NOMO-1 (cell line): ENCODE results near the gene PNKP.
A peak's percentile ranks its signal among the peaks of the same experiment; 100 is the strongest.

Experiments used
- DNase-seq, 2 experiments: peaks; one replicate each; lab custom pipeline; 2025; ENCODE audit not compliant: unreplicated experiment in 2 of 2; lab: John Stamatoyannopoulos, UW

PNKP gene

DNA sequence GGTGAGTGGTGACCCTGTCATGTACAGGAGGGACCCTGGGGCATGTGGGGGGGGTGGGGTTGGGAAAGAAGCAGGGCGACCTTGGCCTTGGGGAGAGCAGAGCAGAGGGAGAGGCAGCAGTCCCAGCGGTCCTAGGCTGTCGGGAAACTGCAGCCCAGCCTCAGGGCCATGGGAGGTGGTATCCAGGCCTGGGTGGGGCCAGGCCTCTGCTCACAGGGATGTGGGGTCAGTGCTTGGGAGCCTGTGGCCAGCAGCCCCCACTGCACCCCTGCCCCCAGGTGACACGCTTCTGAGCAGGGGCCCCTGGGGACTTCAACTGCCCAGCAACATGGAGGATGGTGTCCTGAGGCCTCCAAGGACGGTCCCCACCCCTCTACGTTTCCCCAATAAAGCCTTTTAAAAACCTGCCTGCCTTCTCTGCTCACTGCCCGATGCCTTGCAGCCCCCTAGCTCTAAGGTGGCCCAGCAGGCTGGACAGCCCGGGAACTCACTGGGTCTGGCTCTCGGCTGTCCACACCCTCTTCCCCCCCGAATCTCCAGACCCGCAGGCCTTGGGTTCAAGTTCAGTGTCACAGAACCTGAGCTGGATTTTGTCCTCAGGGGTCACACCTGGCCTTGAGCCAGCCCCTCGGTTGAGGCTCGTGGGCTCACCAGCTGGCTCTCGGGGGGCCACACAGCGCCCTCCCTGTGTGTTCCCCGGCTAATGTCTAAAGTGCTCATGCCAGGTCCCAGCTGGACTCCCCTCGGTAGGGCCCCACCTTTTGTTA is 6.9 kb downstream of the PNKP start:
- DNase-seq, result no peak

DNA sequence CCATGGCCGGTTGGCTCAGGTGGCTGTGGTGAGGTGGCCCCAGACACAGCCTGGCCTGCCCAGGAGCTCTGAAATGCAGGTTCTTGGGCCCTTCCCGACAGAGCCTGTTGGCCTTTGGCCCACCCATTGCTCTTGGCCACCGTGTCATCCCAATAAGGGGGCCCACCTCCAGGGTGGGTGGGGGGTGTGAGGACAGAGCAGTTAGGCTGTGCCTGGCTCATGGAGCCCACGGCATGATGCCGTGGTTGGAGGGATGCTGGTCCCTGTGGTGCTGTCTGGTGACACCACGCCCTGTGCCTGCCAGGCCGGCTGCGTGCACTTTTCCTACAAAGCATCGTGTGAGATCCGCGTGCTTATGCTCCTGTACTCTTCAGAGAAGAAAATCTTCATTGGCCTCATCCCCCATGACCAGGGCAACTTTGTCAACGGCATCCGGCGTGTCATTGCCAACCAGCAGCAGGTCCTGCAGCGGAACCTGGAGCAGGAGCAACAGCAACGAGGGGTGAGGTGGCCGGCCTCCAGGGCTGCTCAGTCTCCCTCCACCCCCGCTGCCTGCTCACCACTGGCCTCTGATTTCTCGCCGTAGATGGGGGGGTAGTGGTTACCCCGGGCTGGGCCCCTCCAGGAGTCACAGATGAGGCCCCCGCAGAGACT is 7.6 kb downstream of the PNKP start:
- DNase-seq, result no peak

DNA sequence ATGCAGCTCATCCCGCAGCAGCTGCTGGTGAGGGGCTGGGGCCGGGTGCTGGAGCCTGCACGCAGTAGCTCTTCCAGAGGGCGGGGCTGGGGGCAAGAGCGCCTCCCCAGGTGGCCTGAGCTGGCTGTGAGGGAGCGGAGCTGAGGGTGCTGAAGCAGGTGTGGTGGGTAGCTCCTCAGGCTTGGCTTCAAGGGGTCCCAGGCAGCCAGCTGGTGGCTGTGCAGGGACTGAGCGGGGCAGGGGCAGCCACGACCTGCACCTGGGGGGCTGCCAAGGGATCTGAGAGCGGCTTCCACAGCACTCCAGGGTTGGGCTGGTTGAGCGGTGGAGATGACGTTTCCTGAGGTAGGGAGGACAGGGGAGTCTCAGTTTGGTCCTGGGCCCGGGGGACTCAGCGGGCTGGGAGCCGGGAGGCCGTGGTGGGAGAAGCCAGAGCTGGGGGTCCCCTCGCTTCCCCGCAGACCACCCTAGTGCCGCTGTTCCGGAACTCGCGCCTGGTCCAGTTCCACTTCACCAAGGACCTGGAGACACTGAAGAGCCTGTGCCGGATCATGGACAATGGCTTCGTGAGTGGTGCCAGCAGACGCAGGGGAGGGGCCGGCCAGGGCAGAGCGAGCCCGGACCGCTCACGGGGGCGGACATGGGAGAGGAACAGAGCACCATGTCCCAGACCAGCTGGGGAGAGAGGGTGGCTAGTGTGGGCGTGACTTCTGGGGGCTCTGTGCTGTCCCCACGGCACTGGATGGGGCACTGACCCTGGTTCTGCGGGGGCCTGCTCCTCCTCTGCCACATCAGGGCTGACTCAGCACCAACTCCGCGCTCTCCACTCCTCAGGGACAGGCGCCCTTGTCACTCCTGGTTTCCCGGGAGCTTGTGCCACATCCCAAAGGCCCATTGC is 9.0 kb downstream of the PNKP start:
- DNase-seq, result no peak

DNA sequence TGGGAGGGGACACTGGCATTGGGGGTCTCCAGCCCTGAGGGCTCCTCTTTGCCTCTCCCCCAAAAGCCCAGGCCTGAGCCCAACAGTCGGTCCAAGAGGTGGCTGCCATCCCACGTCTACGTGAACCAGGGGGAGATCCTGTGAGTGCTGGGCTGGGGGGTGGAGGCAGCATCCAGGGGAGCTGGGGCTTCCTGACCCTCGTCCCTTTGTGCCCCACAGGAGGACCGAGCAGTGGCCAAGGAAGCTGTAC is 9.6 kb downstream of the PNKP start:
- DNase-seq, result no peak

DNA sequence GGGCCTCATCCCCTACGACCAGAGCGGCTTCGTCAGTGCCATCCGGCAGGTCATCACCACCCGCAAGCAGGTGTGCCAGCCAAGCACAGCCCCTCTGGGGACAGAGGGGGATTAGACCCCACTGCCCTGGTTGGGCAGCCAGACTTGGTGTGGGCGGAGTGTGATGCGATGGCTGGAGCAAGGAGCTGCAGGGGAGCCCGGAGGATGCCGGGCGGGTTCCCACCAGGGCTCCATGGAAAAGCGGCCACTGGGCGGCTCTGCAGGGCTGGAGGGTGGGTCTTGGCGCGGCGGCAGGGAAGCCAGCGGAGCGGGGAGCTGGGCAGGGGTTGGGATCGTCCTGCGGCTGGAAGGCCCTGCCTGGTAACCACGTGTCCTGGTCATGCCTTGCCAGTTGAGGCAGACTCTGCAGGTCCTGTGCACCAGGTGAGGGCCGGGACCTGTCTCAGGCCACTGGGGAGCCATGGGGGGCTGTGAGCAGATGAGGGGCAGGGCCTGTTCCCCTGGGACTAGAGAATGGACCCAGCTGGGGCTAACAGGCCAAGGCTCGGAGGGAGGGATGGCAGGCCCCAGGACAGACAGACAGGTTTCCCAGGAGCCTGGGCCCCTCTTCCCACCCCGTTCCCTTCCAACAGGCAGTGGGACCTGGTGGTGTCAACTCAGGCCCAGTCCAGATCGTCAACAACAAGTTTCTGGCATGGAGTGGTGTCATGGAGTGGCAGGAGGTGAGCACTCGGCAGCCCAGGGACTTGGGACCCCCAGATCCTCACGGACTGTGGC is 10.1 kb downstream of the PNKP start:
- DNase-seq, result no peak

DNA sequence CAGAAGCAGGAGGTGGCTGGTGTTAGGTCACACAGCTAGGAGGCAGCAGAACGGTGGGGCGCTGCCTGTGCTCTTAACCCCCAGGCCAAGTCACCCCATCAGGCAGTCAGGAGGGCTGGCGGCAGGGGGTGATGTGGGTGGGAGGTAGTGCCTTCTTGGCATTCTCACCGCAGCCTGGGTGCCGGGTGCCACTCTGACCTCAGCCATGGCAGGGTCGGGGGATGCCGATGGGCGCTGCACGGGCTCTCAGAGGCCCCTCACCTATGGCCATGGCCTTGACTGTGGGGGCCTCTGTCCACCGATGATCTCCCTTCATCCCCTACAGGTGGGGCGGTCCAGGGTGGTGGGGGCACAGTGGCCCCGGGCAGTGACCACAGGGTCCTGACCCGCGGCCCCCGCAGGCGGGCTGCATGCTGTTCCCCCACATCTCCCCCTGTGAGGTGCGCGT is 10.8 kb downstream of the PNKP start:
- no peak for DNase-seq

DNA sequence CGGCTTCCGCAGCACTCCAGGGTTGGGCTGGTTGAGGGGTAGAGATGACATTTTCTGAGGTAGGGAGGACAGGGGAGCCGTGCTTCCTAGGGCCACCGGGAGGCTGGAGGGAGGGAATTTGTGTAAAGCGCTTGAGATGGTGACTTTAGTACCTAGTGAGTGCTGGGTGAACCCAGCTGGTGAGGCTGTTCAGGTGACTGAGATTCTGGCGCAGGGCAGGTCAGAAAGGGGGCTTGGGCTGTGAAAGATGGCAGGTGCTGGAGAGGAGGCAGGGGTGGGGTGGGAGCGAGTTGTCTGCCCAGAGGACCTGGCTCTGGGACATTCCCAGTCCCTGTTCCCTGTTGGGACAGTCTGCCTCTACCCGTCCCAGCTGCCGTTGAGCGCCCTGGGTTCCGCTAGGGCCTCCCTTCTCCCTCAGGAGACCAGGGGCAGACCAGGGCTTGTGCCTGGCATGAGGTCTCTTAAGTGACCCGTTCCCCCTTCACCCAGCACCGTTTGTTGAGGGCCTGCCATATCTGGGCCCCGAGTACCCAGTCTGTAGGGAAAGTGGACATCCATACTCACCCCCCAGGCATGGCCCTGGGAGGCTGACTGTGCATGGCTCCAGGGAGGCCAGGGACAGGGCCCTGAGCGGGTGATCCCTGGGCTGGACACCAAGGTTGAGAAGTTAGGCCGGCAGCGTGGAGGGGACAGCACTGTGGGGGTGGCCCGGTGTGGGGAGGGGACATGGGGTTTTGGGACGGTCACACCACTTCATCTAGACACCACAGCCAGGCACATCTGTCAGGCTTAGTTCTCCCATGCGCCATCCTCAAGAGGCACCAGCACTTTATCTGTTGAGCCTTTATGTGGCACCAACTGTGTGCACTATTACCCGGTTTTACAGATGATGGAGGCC is 11.5 kb downstream of the PNKP start:
- no peak for DNase-seq

DNA sequence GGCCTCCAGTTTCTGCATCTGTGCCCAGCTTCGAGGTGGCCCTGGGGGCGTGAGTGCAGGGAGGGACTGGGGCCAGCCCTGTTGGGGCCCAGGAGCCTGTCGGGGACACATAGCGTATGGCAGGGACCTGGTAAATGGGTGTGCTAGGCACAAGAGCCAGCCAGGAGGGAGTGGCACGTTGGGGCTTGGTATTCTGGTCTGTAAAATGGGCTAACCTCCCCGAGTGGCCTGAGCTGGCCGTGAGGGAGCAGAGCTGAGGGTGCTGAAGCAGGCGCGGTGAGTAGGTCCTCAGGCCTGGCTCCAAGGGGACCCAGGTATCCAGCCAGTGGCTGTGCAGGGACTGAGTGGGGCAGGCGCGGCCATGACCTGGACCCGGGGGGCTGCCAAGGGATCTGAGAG is 12.1 kb downstream of the PNKP start:
- DNase-seq, result no peak

DNA sequence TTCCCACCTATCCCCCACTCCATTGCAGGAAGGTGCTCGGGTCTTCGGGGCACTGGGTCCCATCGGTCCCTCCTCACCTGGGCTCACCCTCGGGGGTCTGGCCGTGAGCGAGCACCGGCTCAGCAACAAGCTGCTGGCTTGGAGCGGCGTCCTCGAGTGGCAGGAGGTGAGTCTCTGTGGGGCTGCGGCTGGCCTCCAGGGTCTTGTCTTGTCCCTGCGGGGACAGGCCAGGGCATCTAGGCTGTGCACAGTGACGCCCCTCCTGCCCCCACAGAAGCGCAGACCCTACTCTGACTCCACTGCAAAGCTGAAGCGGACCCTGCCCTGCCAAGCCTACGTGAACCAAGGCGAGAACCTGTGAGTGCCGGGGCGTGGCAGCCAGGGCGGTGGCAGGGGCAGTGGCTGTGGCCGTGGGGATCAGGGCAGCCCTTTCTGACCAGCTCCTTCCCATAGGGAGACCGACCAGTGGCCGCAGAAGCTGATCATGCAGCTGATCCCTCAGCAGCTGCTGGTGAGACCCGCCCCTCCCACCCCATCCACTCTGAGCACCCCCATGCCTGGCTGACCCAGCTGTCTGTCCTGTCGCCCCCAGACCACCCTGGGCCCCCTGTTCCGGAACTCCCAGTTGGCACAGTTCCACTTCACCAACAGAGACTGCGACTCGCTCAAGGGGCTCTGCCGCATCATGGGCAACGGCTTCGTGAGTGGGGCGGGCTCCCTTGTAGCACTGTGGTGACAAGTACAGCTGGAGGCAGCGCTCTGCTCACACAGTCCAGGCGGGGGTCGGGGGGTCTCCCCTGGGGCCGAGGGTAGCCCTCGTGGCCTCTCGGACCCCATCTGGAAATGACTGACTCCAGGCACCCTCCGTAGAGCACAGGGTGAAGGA is 12.8 kb downstream of the PNKP start:
- no peak for DNase-seq

DNA sequence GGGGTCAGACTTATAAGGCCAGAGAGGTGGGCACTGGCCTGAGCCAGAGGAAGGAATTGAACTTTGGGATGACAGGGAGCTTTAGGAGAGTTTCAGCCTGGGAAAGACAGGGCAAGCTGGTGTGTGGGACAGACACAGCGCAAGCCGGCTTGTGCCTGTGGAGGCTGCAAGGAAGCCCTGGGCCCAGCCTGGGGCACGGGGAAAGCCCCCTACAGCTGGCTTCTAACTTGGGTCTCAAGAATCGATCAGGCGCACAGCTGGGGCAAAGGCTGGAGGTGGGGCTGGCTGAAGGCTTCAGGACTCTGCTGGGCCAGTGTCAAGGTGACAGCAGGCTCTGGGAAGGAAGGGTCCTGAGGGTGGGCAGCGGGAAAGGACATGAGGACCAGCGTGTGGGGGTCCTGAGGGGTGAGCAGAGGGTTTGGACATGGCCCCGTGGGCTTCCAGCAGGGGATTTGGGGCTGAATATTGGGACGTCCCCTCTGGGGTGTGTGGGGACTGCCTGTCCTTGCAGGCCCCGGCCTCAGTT is 13.5 kb downstream of the PNKP start:
- DNase-seq, result no peak

DNA sequence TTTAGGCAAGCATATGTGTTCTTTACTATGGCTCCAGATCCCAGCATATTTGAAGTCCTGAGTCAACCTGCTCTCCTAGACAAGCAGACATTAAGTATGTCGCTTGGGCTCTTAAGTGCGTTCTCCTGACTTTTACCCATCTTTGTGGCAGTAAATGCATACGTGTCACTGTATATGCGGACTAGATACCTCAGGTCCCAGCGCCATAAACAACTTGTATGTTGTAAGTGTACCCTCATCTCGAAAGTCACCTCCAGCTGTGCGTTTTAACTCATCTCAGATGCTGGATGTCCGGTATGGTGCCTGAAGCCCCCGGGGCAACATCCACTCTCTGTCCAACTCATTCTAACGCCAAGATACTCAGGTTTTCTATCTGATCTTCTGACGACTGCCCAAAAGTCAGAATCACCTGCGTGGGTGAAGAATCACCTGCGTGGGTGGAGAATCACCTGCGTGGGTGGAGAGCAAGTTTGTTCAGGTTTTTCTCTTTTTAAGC is 14.7 kb downstream of the PNKP start:
- no peak for DNase-seq

DNA sequence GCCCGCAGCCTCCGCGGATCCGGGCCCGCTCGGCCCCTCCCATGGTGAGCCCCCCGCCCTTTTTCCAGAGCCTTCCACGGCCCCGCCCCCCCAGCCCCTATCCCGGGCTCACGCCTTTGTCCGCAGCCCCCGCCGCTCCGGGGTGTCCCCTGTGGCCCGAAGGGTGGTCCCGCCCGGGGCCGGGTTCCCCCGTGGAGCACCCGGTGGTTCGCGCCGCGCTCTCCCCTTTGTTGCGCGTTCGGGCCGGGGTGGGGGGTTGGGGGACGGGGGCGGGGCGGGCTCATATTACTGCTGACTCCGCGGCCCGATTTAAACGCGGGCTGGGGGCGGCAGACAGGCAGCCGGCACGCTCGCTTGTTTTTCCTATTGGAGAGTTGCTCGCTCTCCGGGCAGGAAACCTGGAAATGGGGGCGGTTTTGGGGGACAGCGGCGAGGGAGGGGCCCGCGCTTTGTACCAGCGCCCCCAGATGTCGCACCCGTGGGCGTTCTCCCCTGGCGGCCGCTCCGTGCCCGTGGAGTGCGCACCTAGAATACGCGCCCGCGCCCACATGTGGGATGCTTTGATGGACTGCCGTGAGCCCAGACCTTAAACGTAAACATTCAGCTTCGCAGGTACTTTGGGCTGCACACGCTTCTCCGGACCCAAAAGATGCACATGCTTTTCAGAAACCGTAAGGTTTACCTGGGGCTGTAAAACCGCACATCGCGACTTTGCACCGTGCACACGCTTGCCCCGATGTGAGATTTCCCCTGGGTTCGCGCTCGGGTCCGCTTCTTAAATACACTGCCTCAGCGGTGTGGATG is 15.7 kb downstream of the PNKP start:
- DNase-seq, result no peak

DNA sequence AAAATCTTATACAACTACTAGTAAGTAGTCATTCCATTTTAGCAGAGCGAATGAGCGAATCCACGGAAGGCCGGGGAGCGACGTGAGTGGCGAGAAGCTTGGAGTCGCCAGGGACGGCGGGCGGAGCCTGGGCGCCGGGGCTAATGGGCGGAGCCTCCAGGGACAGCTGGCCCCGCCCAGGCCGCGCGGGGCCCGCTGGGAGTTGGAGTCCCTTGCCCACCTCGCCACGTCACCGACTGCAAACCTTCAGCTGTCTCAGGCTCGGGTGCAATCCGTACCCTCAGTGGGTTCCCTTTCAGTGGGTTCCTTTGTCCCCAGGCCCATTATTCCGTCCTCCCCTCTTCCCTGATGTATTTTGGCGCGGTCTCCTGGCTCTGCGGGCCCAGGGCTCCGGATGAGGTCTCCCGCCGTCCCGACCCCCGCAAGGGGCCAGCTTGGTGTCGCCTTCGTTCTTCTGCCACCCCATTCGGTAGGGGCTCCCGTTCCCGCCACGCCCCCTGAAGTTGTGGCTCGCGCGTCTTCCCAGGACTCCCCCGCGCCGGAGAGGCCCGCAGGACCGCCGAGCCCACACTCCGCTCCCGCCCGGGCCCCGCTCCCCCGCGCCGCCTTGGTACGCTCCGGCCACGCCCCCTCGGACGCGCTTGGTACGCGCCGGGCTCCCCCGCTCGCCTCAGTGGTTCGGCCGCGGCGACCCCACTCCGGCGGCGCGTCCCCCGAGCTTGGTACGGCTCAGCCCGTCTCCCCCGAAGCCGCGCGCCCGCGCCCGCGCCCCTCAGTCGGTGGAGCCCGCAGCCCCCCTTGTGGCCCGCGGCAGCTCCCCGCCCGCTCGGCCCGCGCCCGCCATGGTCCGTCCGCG is 16.7 kb downstream of the PNKP start, which contains the start of gene PTOV1:
Gene PTOV1, plus strand, starts transcription at position 673 of the 856 bp plus-strand sequence.
- peak; percentile 82 to 92 for DNase-seq

DNA sequence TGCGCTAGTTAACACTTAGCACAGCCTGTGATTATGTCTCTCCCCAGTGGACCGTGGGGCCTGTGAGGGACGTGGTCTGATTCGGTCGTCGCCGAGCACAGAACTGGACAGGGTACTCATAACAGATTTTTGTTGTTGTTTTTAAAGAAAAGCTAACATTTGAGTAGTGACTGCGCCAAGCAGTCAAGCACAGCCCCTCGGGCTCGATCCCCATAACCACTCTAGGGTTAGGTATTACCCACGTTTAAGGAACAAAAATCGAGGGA is 17.2 kb downstream of the PNKP start:
- DNase-seq, result no peak

DNA sequence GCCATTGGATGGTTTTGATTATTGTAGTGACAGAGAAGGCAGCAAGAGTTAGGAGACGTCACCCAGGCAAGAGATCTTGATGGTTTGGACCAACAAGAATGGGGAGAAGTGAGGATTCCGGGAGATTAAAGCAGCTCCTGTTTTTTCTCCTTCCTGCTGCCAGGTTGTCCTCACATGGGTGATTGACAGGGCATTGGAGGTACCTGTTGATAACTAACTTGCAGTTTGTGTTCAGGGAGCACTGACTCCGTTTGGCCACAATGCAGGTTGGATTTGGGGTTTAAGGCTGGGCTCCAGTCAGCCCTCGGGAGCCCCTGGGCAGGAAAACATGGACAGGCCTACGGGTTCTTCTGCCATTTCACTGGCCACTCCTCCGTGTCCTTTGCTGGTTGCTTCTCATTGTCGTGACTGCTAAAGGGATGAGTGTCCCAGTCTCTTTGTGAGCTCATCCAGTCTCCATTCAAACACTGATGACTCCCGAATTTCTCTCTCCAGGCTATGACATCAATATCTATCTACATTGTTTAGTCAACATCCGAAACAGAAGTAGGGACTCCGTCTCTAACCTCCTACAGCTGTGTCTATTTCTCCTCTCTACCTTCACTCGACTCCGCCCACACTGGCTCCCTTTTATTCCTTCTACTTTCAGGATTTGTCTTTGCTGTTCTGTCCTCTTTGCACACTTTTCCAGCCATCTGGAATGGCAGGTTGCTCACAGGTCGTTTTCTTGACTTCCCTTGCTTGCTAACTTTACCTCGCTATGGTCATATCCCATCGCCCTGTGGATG is 17.7 kb downstream of the PNKP start:
- no peak for DNase-seq

DNA sequence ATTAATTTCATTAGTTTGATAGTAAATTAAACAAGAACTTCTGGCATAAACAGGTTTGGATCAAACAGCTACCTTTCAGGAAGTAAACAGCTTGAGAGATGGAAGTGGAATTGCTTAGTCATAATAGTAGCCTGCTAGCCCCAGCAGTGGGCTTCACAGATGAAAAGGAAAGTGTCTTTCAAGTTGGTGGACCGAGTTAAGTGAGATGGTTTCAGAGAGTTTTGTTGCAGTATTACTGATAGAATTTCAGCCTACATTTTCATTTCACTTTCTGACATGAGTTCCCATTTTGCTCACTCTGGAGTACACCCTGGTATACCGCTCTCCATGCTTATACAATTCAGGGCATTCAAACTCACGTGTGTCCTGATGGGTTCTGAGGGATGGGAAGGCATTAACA is 18.4 kb downstream of the PNKP start:
- DNase-seq, result peak in 1 of 2 experiments; percentile 41
